A549 (cell line): Measurements from ENCODE around the gene MAP3K12.

ENCODE experiments used
- BHLHE40 ChIP-seq: IDR thresholded peaks from 2 replicates; pipeline ENCODE4 v1.6.1; 2012; ENCODE audit warnings: low read depth, low read length, inconsistent platforms
- KDM5A ChIP-seq: fragments of 200-600 bp; sonication (generic); IDR thresholded peaks from 2 replicates; pipeline ENCODE4 v1.6.1; 2016; ENCODE audit warnings: antibody characterized with exemption, mild to moderate bottlenecking
- POLR2A ChIP-seq: IDR thresholded peaks from 2 replicates; pipeline ENCODE4 v1.6.1; 2012; ENCODE audit warnings: mild to moderate bottlenecking, low read length
- ZNF302 ChIP-seq: fragments of 250-450 bp; sonication (Bioruptor Pico); IDR thresholded peaks from 2 replicates; pipeline ENCODE4 v1.9.0; 2021; ENCODE audit warnings: inconsistent platforms, mild to moderate bottlenecking, moderate library complexity
- TF ChIP-seq, protein P1 (sequence below): fragments of >200 bp; sonication (Bioruptor Twin); formaldehyde crosslinking; IDR thresholded peaks from 3 replicates; pipeline ENCODE4 v1.5.1; 2016

DNA sequence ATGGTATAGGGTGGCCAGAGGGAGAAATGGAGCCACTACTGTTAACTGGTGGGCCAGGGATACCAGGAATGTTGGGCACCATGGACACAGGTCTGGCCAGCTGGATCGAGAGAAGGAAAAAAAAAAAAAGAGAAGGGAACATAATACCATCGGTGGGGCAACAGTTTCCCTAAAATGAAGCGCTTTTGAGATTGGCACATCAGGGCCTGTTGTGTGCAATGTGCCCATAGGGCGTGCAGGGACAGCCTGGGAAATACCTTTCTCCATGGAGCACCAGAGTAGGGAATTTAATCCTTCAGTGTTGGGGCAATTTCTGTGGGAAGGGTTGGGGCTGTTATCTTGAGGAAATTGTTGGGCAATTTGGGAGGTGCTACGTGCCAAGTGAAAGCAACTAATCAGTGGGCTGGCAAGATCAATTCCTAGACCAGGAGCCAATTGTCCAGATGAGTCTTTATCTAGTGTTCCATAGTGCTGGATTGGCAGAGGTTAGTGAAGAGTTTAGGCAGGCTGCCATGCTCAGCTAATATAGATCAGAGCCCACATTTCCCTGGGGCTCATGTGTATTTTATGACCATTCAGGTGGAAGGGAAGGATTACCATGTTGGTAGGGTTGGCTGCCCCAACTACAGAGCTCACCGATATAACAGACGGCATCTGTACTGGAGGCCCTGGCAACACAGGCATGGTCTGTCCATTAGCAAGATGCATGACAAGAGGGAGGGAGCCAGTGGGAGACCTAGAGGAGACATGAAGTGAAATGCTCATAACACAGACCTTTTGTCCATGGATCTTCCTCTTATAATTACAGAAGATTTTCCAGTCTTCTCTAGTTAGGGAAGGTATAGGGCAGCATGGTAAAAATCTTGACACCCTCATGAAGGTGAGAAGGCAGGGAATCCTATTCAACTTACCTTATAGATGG, 33.5 kb upstream of the MAP3K12 start:
- TF ChIP-seq BHLHE40 (no peak), POLR2A (no peak), ZNF302 (no peak), KDM5A (no peak)
- TF ChIP-seq, protein P1, sequence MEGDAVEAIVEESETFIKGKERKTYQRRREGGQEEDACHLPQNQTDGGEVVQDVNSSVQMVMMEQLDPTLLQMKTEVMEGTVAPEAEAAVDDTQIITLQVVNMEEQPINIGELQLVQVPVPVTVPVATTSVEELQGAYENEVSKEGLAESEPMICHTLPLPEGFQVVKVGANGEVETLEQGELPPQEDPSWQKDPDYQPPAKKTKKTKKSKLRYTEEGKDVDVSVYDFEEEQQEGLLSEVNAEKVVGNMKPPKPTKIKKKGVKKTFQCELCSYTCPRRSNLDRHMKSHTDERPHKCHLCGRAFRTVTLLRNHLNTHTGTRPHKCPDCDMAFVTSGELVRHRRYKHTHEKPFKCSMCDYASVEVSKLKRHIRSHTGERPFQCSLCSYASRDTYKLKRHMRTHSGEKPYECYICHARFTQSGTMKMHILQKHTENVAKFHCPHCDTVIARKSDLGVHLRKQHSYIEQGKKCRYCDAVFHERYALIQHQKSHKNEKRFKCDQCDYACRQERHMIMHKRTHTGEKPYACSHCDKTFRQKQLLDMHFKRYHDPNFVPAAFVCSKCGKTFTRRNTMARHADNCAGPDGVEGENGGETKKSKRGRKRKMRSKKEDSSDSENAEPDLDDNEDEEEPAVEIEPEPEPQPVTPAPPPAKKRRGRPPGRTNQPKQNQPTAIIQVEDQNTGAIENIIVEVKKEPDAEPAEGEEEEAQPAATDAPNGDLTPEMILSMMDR: no peak
